ENCODE data around the gene CCDC116. TPM values are rescaled to one million over a fixed set of nuclear protein-coding genes. Genes with fewer than 3 reads are reported as not detected.
"Not testable (repeated sequence)": the region's sequence is repeated elsewhere in the genome, so short reads cannot be mapped to it uniquely, and the experiment has no call there.

CCDC116 gene
- total RNA-seq, 4 donors from 2014 or later: 0.27 to 15.7 TPM; not detected in 2

GRCh38 chr22:21674638-21675245, 42.2 kb downstream of the CCDC116 start:
- intact Hi-C loops (cut with DNase I; ENCODE audit: low total_unique reads) (no loop called here), in situ Hi-C loops (cut with MboI; ENCODE audit: low pct_ligation_motif_present in 1 of 4, low pct_unique_long_range_greater_than_20kb in 1 of 4, low sequenced_read_pairs in 3 of 4) (no loop called here)
- Histone ChIP-seq H3K36me3 (peaks cover 0 to 52% (median 23%) of the 10 kb centered on the region in 4 donors), H3K4me1 (no peaks in the 10 kb centered on the region), H3K27me3 (no peaks in the 10 kb centered on the region), H3K4me3 (no peak overlapping the region), H3K9me3 (no peaks in the 10 kb centered on the region), H3K27ac (no peak overlapping the region)
- no peak for DNase-seq
- TF ChIP-seq CTCF (IDR thresholded peaks at IDR 0.05) (no peak), EP300 (IDR thresholded peaks at IDR 0.05; ENCODE audit: low read depth) (no peak), POLR2AphosphoS5 (IDR thresholded peaks at IDR 0.05) (no peak), POLR2A (IDR thresholded peaks at IDR 0.05) (no peak)
- WGBS, 2 donors (ENCODE audit: low coverage in 1 of 2): 93% methylated on average over 12 of the region's 12 CpGs; no CpG with 5 or more reads in 1 of the 2 donors

DNA sequence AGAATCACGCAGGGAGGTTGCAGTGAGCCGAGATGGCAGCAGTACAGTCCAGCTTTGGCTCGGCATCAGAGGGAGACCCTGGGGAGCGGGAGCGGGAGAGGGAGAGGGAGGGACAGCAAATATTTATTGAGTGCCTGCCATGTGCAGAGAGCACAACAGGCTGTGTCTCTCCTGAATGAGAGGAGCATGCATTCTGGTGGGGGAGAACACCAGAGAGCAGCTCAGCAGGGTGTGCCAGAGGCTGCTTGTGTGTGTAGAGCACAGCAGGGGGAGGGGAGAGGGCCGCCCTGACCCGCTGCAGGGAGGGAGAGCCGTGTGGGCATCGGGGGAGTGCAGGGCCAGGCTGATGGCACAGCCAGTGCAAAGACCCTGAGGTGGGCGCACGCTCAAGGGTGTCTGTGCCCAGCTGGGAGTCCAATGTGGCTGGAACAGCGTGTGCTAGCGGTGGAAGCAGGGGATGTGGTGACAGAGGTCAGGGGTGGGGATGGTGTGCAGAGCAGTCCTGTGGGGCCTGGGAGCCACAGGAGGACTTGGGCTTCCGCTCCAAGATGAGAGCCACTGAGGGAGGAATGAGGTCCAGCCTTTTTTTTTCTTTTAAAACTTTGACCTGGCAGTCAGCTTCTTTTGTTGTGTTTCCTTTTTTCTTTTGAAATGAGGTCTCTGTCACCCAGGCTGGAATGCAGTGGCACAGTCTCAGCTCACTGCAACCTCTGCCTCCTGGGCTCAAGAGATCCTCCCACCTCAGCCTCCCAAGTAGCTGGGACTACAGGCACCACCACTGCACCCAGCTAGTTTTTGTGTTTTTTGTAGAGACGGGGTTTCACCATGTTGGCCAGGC, 45.3 kb downstream of the CCDC116 start:
- Histone ChIP-seq H3K4me3 (no peak overlapping the region), H3K9me3 (no peaks in the 10 kb centered on the region), H3K4me1 (no peaks in the 10 kb centered on the region), H3K27me3 (no peaks in the 10 kb centered on the region), H3K36me3 (peaks cover 0 to 35% (median 15%) of the 10 kb centered on the region in 4 donors), H3K27ac (no peak overlapping the region)
- in situ Hi-C loops (cut with MboI; ENCODE audit: low pct_ligation_motif_present in 1 of 4, low pct_unique_long_range_greater_than_20kb in 1 of 4, low sequenced_read_pairs in 3 of 4): no loop called here
- intact Hi-C loops (cut with DNase I; ENCODE audit: low total_unique reads): no loop called here
- 92% methylated on average over 15 of the region's 15 CpGs; no CpG with 5 or more reads in 1 of the 2 donors for WGBS, 2 donors (ENCODE audit: low coverage in 1 of 2)
- DNase-seq: no peak
- TF ChIP-seq POLR2A (IDR thresholded peaks at IDR 0.05) (no peak), EP300 (IDR thresholded peaks at IDR 0.05; ENCODE audit: low read depth) (no peak), CTCF (IDR thresholded peaks at IDR 0.05) (no peak), POLR2AphosphoS5 (IDR thresholded peaks at IDR 0.05) (no peak)

- in situ Hi-C loops (cut with MboI; ENCODE audit: low pct_ligation_motif_present in 1 of 4, low pct_unique_long_range_greater_than_20kb in 1 of 4, low sequenced_read_pairs in 3 of 4); DNase-seq; H3K4me3 ChIP-seq; H3K4me1 ChIP-seq; H3K27ac ChIP-seq; intact Hi-C loops (cut with DNase I; ENCODE audit: low total_unique reads); H3K27me3 ChIP-seq; H3K9me3 ChIP-seq: not testable (repeated sequence)
- H3K36me3 ChIP-seq: peaks cover 0 to 26% (median 10%) of the 10 kb centered on the region in 4 donors
- WGBS, 2 donors (ENCODE audit: low coverage in 1 of 2): 98% methylated on average over 12 of the region's 12 CpGs; no CpG with 5 or more reads in 1 of the 2 donors
Observed at GRCh38 chr22:21678842-21679241, 46.3 kb downstream of the CCDC116 start.

- H3K27ac ChIP-seq: no peak overlapping the region
- H3K9me3 ChIP-seq: no peaks in the 10 kb centered on the region
- WGBS, 2 donors (ENCODE audit: low coverage in 1 of 2): 84 to 100% methylated on average over 1 to 4 of the region's 4 CpGs
- in situ Hi-C loops (cut with MboI; ENCODE audit: low pct_ligation_motif_present in 1 of 4, low pct_unique_long_range_greater_than_20kb in 1 of 4, low sequenced_read_pairs in 3 of 4): no loop called here
- no peaks in the 10 kb centered on the region for H3K4me1 ChIP-seq
- peaks cover 0 to 21% (median 8%) of the 10 kb centered on the region in 4 donors for H3K36me3 ChIP-seq
- no peak for DNase-seq
- TF ChIP-seq POLR2A (IDR thresholded peaks at IDR 0.05): no peak
- intact Hi-C loops (cut with DNase I; ENCODE audit: low total_unique reads): no loop called here
- H3K4me3 ChIP-seq: no peak overlapping the region
- no peaks in the 10 kb centered on the region for H3K27me3 ChIP-seq
Observed at GRCh38 chr22:21679383-21679782, 46.8 kb downstream of the CCDC116 start.

- Histone ChIP-seq H3K36me3 (peaks cover 0 to 14% (median under 1%) of the 10 kb centered on the region in 4 donors), H3K4me3 (no peak overlapping the region), H3K27me3 (no peaks in the 10 kb centered on the region), H3K9me3 (no peaks in the 10 kb centered on the region), H3K4me1 (no peaks in the 10 kb centered on the region), H3K27ac (no peak overlapping the region)
- TF ChIP-seq POLR2AphosphoS5 (IDR thresholded peaks at IDR 0.05) (no peak), CTCF (IDR thresholded peaks at IDR 0.05) (no peak), EP300 (IDR thresholded peaks at IDR 0.05; ENCODE audit: low read depth) (no peak), POLR2A (IDR thresholded peaks at IDR 0.05) (no peak)
- intact Hi-C loops (cut with DNase I; ENCODE audit: low total_unique reads): no loop called here
- WGBS, 2 donors (ENCODE audit: low coverage in 1 of 2): 90 to 93% methylated on average over 4 to 21 of the region's 21 CpGs
- in situ Hi-C loops (cut with MboI; ENCODE audit: low pct_ligation_motif_present in 1 of 4, low pct_unique_long_range_greater_than_20kb in 1 of 4, low sequenced_read_pairs in 3 of 4): no loop called here
- DNase-seq: no peak
Observed at GRCh38 chr22:21680830-21681565, 48.4 kb downstream of the CCDC116 start.
